Left lobe of liver (tissue), 2 donors: ENCODE data around the gene CRABP1. TPM values are rescaled to one million over a fixed set of nuclear protein-coding genes. Genes with fewer than 3 reads are reported as not detected.

Experiments
- ATAC-seq: fragments of 200-7000 bp; cut with Tn5 transposase; one replicate; pipeline ENCODE4 v1.9.1; 2020; ENCODE audit warnings: mild to moderate bottlenecking, moderate library complexity
- DNase-seq: peaks from one replicate; pipeline ENCODE4 v3.0.0-alpha.2; 2020; ENCODE audit warnings: low spot score
- total RNA-seq: library from RNA; stranded (reverse); gene quantifications from one replicate; pipeline ENCODE4 v1.2.1, GENCODE V29; 2021
- donor health status: DM: no; HTN: no; CAD: no; lungs with moderate emphysema.
- donor health status: DM: no; HTN: yes; CAD: no.

Gene CRABP1
- total RNA-seq, 1 donor from 2014 or later: 0.40 TPM

DNA sequence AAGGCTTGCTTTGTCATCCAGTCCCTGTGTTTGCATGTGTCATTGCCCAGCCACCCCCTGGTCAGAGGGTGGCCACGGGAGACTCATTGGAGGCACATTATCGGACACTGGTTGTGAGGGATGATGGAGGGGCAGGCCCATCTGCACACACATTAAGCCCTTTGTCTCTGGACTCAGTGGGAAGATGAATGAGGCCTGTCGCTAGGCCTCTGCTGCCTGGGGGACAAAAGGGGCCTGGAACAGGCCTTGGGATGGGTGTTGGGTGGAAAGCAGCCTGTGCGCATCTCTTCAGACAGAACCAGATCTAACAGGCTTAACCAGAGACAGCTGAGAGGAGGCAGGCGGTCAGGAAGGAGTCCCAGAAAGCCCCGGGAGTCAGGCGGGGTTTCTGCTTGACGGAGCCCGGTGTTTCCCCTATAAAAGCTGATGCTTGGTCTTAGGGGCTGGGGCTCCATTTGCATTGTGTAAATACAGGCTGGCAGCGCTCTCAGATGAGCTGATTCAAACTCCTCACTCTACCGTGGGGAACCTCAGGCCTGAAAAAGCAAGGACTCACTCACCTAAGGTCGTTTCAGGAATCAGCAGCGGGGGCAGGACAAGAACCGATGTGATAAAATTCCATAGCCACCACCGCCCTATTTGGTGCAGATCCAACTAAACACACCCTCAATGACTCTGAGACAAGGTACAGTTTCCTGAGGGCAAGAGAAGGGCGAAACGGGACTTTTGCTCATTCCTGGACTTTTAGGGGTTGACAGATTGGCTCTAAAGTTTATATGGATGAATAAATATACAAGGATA is 23.7 kb upstream of the CRABP1 start:
- ATAC-seq (no peak), DNase-seq (no peak)

DNA sequence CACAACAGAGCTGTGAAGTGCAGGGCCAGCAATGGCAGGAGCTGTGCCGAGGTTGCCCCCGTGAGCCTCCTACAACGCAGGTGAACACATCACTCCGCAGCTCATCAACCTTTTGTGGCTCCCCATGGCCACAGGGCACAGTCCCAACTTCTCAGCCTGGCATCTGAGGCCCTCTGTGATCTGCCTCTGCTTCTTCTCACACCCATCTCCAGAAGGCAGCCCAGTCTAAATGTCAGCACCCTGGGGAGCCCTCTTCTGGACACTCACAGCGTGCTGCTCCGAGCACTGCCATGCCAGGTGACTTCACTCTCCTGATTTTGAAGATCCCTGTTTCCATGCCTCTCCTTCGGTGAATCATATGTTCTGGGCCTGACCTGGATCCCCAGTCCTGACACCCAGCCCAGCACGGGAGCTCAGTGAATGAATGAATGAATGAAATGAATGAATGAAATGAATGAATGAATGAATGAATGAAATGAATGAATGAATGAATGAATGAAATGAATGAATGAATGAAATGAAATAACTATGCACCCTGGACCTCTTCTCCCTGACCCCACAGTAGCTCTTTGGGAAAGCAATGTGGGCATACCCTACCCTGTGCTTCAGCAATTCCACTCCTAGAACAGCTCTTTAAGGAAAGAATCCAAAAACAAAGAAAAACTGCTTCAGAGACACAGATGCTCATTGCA is 22.9 kb upstream of the CRABP1 start:
- ATAC-seq (peak; percentile 45), DNase-seq (no peak)

DNA sequence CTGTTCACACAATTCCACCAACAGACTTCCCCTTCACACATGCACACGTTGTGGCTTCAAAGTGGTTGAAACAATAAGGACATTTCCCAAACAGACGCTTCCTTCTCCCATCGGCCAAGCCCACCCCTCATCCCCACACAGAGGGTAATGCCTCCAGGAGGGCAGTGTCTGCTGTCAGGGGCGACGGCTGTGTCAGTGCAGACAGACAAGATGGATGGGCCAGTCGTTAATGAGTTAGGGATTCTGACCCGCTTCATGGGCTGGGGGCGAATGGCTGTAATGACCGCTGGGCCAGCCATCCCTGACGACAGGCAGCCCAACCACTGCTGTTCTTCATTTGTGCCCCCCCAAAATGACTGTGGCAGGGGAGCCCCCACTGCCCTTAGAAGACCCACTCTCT is 20.6 kb upstream of the CRABP1 start:
- DNase-seq (no peak), ATAC-seq (no peak)

DNA sequence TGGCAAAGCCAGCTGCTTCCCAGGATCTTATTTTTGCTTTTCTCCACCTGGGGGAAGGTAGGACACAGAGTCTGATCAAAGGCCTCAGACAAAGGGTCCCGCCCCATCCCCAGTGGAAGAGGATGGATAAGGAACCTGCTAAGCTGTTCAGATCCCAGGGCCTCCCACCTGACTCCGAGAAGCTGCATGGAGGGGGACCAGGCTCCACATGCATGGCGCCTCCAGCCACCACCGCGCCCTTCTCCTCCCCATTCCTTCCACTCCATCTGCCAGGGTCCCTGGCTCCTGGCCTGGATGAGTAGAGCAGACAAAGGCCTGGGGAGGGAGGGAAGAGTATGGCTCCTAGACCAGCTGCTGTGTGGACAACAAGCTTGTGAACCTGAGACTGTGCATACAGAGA is 20.0 kb upstream of the CRABP1 start:
- ATAC-seq: no peak
- DNase-seq: no peak

DNA sequence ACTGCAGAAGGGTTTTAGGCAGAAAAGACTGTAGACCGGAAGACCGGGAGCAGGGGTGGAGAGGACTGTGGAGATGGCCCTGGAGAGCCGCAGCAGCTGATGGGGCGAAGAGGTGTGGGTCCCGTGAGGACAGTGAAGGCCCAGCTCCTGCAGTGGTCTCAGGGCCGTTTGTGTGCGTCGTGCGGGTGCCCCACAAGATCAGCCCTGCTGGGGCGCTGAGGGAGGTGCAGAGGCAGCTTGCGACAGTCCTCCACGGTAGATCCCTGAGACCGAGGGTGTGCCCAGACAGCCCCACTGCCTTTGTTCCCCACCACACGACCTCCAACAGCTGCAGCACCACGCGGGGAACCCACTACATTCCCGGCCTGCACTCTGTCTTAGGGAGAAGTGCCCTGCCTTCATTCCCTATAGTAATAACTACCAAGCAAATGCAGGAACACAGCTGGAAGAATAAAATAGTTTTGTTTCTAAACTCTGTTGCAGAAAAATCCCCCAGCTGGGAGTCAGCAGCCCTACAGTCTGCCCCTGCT is 19.0 kb upstream of the CRABP1 start:
- ATAC-seq (no peak), DNase-seq (no peak)

DNA sequence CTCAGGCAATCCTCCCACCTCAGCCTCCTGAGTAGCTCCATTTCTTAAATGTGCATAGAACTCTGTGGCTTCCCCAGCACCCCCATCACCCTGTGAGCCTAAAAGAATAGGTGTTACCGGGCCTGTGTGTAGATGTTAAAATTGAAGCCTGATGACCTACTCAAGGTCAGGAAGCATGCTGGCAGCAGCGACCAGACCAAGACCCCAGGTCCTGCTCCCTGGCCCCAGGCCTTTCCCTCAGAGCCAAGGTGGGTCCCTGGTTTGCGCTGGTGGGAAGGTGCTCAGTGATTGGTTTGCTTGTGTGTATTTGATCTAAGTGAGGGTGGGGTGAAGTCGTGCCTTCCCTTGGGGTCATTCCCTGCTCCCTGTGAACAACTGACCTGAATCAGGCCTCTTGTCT is 18.4 kb upstream of the CRABP1 start:
- DNase-seq (no peak), ATAC-seq (no peak)

DNA sequence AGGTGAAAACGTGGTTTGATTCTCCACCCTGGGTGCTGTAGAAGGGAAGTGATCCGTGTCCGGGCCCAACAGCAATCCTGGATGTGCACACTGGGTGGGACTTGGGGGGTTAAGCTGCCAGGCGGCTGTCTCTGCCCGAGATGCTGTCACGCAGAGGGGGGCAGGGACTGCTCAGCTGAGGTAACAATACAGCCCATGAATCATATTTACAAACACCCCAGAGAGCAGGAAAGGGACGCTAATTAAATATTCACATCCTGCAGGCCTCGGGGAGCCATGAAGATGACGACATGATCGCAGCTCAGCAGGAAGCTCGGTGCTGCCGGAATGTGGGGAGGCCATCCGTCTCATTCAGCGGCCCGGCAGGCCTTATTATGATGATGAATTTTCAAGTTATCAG is 17.9 kb upstream of the CRABP1 start:
- no peak for ATAC-seq
- no peak for DNase-seq

DNA sequence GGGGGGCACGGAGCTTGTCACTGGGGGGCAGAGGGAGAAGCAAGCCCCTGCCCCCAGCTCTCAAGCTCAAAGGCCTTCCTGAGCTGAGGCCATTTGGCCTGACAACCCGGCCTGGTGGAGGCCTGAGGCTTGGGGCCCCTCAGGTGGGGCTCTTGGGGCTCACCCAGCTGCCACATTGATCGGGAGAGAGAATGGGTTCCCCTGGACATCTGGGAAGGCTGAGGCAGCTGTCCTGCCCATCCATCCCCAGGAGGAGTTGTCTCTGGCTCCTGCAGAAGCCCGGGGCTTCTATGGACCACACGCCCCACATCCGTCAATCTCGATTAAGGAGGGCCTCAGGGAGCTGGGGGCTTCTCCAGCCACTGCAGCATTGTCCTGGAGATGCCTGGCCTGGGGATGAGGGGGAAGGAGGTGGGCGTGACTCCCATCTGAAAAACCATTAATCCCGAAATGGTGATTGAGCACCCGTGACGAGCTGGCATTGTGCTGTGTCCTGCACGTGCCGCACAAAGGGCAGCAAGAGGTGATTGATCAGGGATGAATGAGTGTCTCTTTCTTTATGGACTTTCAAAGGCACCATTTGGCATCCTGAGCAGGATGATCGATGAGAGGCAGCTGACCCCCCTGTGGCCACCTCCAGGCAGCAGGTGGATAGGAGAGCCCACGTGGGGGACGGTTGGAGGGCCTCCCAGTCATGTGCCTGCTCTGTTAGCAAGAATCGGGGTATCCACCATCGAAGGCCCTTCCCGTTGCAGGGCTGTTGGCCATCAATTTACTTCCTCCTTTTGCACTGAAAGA is 17.2 kb upstream of the CRABP1 start:
- ATAC-seq: no peak
- DNase-seq: no peak

DNA sequence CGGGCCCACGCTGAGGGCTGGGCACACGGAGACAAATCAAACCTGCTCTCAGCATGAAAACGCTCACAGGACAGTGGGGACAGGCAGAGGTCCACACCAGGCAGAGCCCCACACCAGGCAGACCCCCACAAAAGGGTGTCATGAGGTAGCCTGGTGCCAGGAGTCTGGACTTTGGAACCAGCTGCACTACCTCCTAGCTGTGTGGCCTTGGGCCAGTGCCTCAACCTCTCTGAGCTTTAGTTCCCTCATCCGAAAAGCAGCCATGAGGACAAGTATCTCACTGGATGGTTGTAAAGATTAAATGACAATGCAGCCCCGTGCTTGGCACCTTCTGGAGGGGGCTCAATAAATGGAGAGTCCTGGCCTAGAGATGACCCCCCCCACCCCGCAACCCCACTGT is 16.5 kb upstream of the CRABP1 start:
- ATAC-seq (no peak), DNase-seq (no peak)

DNA sequence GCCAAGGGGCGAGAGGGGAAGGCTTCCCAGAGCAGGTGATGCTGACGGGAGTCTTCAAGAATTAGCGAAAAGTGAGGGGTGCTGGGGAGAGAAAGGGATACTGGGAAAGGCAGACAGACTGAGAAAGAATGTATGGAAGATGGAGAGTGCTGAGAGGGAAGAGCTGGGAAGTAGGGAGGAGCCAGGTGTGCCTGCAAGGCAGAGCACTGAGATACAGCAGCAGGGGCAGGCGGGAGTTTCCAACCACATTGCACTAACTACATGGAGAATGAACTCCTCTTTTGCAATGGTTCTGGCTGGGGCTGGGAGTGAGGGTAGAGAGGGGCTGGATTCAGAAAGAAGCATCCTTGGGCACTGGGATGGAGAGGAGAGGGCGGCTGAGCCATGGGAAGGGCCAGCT is 16.0 kb upstream of the CRABP1 start:
- no peak for ATAC-seq

DNA sequence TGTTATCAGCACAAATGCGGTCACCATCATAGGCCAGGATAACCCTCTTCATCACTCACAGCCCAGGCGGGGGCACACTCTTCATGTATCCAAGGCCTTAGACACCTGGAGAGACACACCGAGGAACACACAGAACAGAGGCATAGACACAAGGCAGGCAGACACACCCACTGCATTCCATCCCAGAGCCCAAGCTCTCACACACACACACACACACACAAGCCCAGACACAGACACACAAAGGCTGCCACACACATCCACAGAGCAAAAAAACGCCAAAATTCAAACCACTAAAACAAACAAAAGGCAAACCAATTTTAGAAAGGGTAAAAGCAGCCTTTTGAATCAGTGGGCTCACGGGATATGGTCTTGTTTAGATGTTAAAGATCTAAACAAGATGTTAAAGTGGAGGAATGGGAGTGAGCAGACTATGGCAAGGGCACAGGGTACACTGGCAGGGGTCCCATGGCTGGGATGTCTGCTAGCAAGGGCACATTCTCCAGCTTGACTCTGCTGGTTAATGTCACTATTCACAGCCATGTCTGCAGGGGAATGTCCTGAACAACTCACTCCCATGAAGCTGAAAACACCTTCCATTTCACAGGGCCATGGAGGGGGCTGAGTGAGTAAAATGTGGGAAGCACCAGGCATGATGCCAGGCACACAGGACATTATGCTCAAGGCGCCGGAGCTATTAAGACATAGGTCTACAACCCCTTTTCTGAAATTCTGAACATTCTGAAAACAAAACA is 14.9 kb upstream of the CRABP1 start:
- no peak for DNase-seq
- no peak for ATAC-seq

More for the DNA sequence above, 16.0 kb upstream of the CRABP1 start:
- DNase-seq: no peak

DNA sequence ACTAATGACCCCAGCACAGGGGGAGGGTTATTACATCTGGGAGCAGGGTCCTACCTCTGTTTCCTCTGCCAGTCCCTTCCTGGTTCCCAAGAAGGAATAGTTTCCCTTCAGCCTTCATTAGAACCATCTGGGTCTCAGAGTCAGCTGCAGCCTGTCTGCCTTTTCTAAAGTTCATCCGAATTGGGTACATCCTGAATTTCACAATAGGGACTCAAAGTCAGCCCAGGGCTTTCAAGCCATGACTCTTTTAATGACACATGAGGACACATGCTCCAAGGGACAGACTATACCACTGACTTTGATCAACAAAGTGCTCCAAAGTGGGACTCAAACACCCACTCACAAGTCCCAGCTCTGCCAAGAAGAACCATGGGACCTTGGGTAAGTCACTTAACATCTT is 12.7 kb upstream of the CRABP1 start:
- DNase-seq: no peak
- peak; percentile 80 for ATAC-seq

DNA sequence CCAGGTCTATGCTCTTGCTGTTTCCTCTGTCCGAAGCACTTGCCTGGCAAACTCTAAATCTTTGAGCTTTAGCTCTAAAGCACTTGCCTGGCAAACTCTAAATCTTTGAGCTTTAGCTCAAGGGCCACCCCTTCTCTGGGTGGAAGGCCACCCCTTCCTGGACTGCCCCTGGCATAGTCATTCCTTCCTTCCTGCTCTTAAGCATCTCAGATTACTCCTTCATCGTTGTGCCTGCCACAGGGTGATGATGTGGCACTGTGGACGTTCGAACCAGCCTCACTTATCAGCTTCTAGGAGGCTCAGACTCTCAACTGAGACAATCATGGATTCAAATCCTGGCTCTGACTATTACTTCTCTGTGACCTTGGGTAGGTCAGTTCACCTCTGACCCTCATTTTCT is 10.5 kb upstream of the CRABP1 start:
- DNase-seq (no peak), ATAC-seq (no peak)

DNA sequence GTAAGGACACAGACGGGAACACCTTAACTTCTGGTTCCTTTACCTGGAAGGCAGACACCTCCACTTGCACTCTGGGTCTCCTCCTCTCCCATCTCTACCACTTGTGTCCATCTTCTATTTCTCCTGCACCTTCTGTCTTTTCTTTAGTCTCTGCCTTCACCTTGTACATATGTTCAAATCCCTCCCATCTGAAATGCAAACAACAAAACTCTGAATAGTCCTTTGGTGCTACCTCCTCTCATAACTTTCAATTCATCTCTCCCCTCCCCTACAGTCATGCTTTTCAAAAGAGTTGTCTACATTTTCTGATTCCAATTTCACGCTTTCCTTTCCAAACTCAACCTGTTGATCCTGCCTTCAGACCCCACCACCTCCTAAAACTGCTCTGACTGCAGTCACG is 5.3 kb upstream of the CRABP1 start:
- DNase-seq (no peak), ATAC-seq (no peak)

DNA sequence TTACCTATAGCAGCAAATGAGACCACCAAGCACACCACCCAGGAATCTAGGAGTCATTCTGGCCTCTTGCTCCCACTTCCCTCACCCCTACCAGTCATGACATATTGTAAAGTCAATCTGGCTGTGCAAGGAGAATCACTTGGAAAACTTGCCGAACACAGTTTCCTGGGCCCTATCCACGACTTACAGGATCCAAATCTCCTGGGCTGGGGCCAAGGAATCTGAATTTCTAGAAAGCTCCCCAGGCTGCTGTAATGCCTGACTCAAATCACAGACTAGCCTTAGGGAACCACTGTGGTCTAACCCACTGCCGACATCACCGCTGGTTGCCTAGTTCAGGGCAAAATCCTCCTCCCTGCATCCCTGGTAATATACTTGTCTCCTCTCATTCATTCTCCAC is 4.2 kb upstream of the CRABP1 start:
- ATAC-seq: no peak
- DNase-seq: no peak

DNA sequence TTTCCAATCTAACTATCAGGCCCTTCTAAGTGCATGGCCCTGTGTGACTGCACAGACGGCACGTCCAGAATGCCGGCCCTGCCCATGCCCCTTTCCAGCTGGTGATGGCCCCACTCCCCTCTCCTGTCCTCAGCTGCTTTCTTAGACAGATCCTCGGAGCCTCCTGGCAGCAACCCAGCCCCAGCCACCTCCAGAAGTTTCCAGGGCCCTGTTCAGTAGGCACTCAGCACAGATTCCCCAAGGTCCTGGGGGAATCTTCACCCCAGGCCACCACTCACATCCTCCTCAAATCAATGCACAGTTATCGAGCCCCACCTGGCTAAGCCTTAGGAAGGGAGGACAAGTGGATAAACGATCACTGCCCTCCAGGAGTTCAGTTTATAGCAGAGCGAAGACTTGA is 1.4 kb upstream of the CRABP1 start:
- ATAC-seq (no peak), DNase-seq (no peak)

DNA sequence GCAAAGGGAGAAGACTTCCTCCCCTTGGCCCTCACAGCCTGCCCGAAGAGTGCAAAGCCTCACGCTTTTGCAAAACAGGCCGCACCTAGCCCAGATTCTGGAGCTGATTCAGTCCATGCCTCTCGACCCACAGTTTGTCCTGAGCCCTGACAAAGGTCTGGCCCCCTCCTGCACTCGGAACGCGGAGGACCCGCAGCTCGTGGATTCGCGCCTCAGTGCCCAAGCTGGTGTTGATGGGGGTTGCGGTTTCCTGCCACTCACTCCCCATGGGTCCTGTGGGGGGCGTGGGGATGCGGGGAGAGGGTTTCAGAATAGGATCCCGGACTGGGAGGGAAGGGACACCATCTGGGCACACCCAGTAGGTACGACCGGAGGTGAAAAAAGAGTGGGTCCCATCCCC is 594 bp upstream of the CRABP1 start:
- DNase-seq: no peak

DNA sequence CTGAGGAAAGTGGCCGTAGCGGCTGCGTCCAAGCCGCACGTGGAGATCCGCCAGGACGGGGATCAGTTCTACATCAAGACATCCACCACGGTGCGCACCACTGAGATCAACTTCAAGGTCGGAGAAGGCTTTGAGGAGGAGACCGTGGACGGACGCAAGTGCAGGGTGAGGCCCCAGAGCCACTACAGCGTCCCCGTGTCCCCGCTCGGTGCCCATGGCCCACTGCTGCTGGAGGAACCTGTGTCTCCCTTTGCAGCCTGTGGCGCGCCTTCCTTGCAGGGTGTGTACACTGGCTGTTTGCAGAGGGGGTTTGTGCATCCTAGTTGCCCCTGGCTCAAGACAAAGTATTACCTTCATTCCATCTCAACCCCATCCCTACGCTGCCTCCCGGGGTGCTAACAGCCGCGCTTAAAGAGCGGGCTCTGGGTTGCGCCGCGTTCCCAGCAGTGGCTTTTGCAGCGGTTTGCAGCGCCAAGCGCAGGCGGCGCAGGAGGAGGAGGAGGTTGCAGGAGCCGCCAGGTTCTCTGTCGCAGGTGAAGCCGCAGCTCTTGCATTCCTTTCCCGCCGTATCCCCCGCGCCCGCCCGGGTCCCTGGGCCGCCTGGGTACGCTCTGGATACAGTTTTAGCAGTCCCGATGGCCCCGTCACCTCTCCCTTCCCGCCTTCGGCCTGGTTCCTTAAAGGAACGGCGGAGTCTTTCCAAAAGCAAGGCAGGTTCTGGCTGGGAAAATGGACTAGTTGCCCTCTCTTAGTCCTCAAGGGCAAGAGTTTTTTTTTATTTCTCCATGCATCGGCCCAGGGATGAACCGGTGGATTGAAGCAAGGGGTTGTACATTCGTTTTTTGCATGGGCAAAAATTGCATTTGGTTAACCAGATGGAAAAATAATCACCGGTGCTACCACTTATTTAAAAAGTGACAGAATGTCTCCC is 1.2 kb downstream of the CRABP1 start:
- no peak for DNase-seq

More for the DNA sequence above, 594 bp upstream of the CRABP1 start:
- ATAC-seq: no peak

DNA sequence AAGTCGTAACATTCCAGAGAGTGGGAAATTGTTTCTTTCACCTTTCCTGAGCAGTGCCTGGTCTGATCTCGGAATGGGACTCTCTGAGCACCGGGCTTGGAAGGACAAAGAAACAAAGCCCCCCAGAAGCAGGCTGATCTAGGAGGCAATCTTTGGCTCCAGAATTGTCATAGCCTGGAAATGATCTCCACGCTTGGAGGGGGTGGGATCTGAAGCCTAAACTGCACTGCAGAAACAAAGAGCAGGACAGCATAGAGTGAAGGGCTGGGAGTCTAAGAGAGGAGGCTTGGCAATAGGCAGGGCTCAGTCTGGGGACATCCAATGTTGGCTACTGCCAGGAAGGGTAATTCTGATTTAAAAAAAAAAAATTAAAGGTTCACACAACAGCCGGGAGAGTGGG is 1.9 kb downstream of the CRABP1 start:
- DNase-seq: no peak
- ATAC-seq: no peak

More for the DNA sequence above, 1.2 kb downstream of the CRABP1 start:
- ATAC-seq: peak; percentile 20
